ENCODE measurements around the gene KLHL17. TPM values are rescaled to one million over a fixed set of nuclear protein-coding genes. Genes with fewer than 3 reads are reported as not detected.

KLHL17 gene
- 1.9 and 10.1 TPM in 2 replicates for total RNA-seq

- no peak for DNase-seq (ENCODE audit: low read depth)
These were observed at the start of gene KLHL17 for GRCh38 chr1:960363-961131. KLHL17 (plus strand) TSS chr1:960584; CDS start chr1:960694, 110 bp downstream.

GRCh38 chr1:910881-911721 is 49.3 kb upstream of the KLHL17 start:
- DNase-seq (ENCODE audit: low read depth): peak; percentile 69

GRCh38 chr1:911875-912739 is 48.3 kb upstream of the KLHL17 start:
- DNase-seq (ENCODE audit: low read depth): no peak

- DNase-seq (ENCODE audit: low read depth): peak; percentile 70
These were observed 47.6 kb upstream of the KLHL17 start for GRCh38 chr1:912740-913301.

GRCh38 chr1:913491-914130 is 46.8 kb upstream of the KLHL17 start:
- DNase-seq (ENCODE audit: low read depth): no peak

GRCh38 chr1:914131-914890 is 46.1 kb upstream of the KLHL17 start:
- DNase-seq (ENCODE audit: low read depth): no peak

GRCh38 chr1:914891-915280 is 45.5 kb upstream of the KLHL17 start:
- no peak for DNase-seq (ENCODE audit: low read depth)

- no peak for DNase-seq (ENCODE audit: low read depth)
These were observed 44.9 kb upstream of the KLHL17 start for GRCh38 chr1:915295-916172.

GRCh38 chr1:916173-917075 is 44.0 kb upstream of the KLHL17 start:
- no peak for DNase-seq (ENCODE audit: low read depth)

- DNase-seq (ENCODE audit: low read depth): no peak
These were observed 43.3 kb upstream of the KLHL17 start for GRCh38 chr1:917076-917459.

GRCh38 chr1:917466-918091 is 42.8 kb upstream of the KLHL17 start:
- no peak for DNase-seq (ENCODE audit: low read depth)

GRCh38 chr1:918353-918752 is 42.0 kb upstream of the KLHL17 start:
- no peak for DNase-seq (ENCODE audit: low read depth)

GRCh38 chr1:918843-919242 is 41.5 kb upstream of the KLHL17 start:
- DNase-seq (ENCODE audit: low read depth): no peak

- no peak for DNase-seq (ENCODE audit: low read depth)
These were observed 41.0 kb upstream of the KLHL17 start for GRCh38 chr1:919271-919872.

GRCh38 chr1:920010-920409 is 40.4 kb upstream of the KLHL17 start:
- DNase-seq (ENCODE audit: low read depth): no peak

- no peak for DNase-seq (ENCODE audit: low read depth)
These were observed 39.9 kb upstream of the KLHL17 start for GRCh38 chr1:920521-920920.

- no peak for DNase-seq (ENCODE audit: low read depth)
These were observed 39.2 kb upstream of the KLHL17 start for GRCh38 chr1:921011-921837.
